Peyer's patch (tissue), 4 donors: ENCODE data around the gene F13B.

Experiments
- POLR2A ChIP-seq, 2 donors: fragments of 450-650 bp; IDR thresholded peaks; one replicate each; pipeline ENCODE4 v1.5.1; 2017; ENCODE audit warnings: antibody characterized with exemption in 2 of 2, mild to moderate bottlenecking in 2 of 2, moderate library complexity in 2 of 2
- TF ChIP-seq, protein P1 (sequence below), 6 experiments: fragments of 450-650 bp in 4 of 6; fragments of 200-600 bp in 2 of 6; sonication (generic) in 1 of 6; IDR thresholded peaks; one replicate each; pipeline ENCODE4 v1.5.1; 2017 to 2019; ENCODE audit warnings: antibody characterized with exemption in 6 of 6, mild to moderate bottlenecking in 3 of 6, moderate library complexity in 1 of 6

DNA sequence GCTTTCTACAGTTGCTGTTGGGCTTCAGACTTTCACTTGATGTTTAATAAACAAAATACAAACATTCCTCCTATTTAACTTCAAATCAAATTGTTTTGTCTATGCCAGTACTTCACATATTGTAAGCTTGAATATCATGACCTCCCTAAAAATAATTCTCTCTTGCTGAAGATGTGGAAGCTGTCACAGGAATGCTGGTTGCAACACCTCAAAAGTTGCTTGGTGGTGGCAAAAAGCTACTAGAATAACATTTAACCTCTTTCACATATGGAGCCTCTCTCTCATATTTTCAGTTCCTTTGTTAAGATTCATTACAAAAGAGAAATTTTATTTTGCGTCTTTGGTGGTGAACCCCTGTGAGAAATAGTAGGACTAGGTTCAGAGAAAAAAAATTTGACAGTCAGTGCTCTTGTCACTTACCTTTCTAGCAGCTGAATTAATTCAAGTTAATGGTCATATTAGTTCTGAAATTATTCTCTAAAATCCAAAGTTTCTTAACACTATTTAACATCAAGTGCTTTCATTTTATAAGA lies 25.5 kb upstream of the F13B start:
- TF ChIP-seq, protein P1, sequence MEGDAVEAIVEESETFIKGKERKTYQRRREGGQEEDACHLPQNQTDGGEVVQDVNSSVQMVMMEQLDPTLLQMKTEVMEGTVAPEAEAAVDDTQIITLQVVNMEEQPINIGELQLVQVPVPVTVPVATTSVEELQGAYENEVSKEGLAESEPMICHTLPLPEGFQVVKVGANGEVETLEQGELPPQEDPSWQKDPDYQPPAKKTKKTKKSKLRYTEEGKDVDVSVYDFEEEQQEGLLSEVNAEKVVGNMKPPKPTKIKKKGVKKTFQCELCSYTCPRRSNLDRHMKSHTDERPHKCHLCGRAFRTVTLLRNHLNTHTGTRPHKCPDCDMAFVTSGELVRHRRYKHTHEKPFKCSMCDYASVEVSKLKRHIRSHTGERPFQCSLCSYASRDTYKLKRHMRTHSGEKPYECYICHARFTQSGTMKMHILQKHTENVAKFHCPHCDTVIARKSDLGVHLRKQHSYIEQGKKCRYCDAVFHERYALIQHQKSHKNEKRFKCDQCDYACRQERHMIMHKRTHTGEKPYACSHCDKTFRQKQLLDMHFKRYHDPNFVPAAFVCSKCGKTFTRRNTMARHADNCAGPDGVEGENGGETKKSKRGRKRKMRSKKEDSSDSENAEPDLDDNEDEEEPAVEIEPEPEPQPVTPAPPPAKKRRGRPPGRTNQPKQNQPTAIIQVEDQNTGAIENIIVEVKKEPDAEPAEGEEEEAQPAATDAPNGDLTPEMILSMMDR (IDR thresholded peaks at IDR 0.05) = no peak
- no peak for TF ChIP-seq POLR2A (IDR thresholded peaks at IDR 0.05)
